Progenitor cell of endocrine pancreas (in vitro differentiated cells): ENCODE data around the gene JPH3. TPM values are rescaled to one million over a fixed set of nuclear protein-coding genes. Genes with fewer than 3 reads are reported as not detected.

Experiments
- DNase-seq: peaks from one replicate; pipeline ENCODE4 v3.0.0; 2021; ENCODE audit warnings: low spot score; ENCODE audit not compliant: unreplicated experiment
- H3K27ac Mint-ChIP-seq: 2 replicates; pipeline ENCODE4 v1.8.0; 2021; ENCODE audit warnings: mild to moderate bottlenecking, moderate library complexity, mixed read lengths
- H3K27me3 Mint-ChIP-seq: 2 replicates; pipeline ENCODE4 v1.8.0; 2021; ENCODE audit warnings: mixed read lengths
- H3K36me3 Mint-ChIP-seq: 2 replicates; pipeline ENCODE4 v1.8.0; 2022; ENCODE audit warnings: mixed read lengths; ENCODE audit not compliant: insufficient read depth
- H3K4me1 Mint-ChIP-seq: 2 replicates; pipeline ENCODE4 v1.8.0; 2021; ENCODE audit warnings: low read depth, mixed read lengths
- H3K4me3 Mint-ChIP-seq: 2 replicates; pipeline ENCODE4 v1.8.0; 2021; ENCODE audit warnings: low read depth, mild to moderate bottlenecking, moderate library complexity, mixed read lengths
- H3K9me3 Mint-ChIP-seq: 2 replicates; pipeline ENCODE4 v1.8.0; 2021; ENCODE audit warnings: low read depth, mixed read lengths
- CTCF ChIP-seq: fragments of 200-600 bp; sonication (generic); IDR thresholded peaks from one replicate; pipeline ENCODE4 v1.5.0; 2021; ENCODE audit warnings: antibody characterized with exemption, mild to moderate bottlenecking; ENCODE audit not compliant: unreplicated experiment
- total RNA-seq: library from RNA; stranded (reverse); gene quantifications from 2 replicates; pipeline ENCODE4 v1.2.1, GENCODE V29; 2021

The JPH3 gene
- total RNA-seq, 1 donor from 2014 or later, result 26.4 TPM

GRCh38 chr16:87744750-87745514 lies 142.6 kb downstream of the JPH3 start:
- Mint-ChIP-seq H3K4me1 (peaks cover 2% of the 10 kb centered on the region), H3K36me3 (peaks cover 22% of the 10 kb centered on the region), H3K9me3 (no peaks in the 10 kb centered on the region), H3K4me3 (no peak overlapping the region), H3K27ac (no peak overlapping the region), H3K27me3 (no peaks in the 10 kb centered on the region)
- no peak for DNase-seq
- TF ChIP-seq CTCF, result no peak

- Mint-ChIP-seq H3K4me3 (no peak overlapping the region), H3K27ac (no peak overlapping the region), H3K27me3 (no peaks in the 10 kb centered on the region), H3K9me3 (no peaks in the 10 kb centered on the region), H3K4me1 (peaks cover 2% of the 10 kb centered on the region), H3K36me3 (peaks cover 23% of the 10 kb centered on the region)
- TF ChIP-seq CTCF, result no peak
- DNase-seq, result no peak
These were observed 143.9 kb downstream of the JPH3 start for GRCh38 chr16:87746178-87746577.

Other genes starting within 250 kb of the JPH3 start
- gene FBXO31, start 218.7 kb upstream of the JPH3 start, total RNA-seq, result 21.6 and 23.5 TPM in 2 replicates
- gene MAP1LC3B, start 210.2 kb upstream of the JPH3 start, total RNA-seq, result 44.1 and 46.2 TPM in 2 replicates
- 40.5 and 42.4 TPM in 2 replicates for gene ZCCHC14, start 109.5 kb upstream of the JPH3 start, total RNA-seq
- gene KLHDC4, start 163.5 kb downstream of the JPH3 start, total RNA-seq, result 58.8 and 68.7 TPM in 2 replicates